ENCODE data around the gene KCNMA1. TPM values are rescaled to one million over a fixed set of nuclear protein-coding genes. Genes with fewer than 3 reads are reported as not detected.

Gene KCNMA1
- total RNA-seq, 1 donor = 106 TPM

GRCh38 chr10:77648472-77648871 is 10.9 kb upstream of the KCNMA1 start:
- TF ChIP-seq, protein P1, sequence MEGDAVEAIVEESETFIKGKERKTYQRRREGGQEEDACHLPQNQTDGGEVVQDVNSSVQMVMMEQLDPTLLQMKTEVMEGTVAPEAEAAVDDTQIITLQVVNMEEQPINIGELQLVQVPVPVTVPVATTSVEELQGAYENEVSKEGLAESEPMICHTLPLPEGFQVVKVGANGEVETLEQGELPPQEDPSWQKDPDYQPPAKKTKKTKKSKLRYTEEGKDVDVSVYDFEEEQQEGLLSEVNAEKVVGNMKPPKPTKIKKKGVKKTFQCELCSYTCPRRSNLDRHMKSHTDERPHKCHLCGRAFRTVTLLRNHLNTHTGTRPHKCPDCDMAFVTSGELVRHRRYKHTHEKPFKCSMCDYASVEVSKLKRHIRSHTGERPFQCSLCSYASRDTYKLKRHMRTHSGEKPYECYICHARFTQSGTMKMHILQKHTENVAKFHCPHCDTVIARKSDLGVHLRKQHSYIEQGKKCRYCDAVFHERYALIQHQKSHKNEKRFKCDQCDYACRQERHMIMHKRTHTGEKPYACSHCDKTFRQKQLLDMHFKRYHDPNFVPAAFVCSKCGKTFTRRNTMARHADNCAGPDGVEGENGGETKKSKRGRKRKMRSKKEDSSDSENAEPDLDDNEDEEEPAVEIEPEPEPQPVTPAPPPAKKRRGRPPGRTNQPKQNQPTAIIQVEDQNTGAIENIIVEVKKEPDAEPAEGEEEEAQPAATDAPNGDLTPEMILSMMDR (IDR thresholded peaks at IDR 0.05; ENCODE audit: insufficient read depth, low read length) = no peak
- no peak for DNase-seq (ENCODE audit: low read depth)
- no peak overlapping the region for H3K4me3 ChIP-seq (ENCODE audit: low read depth, low read length)

DNA sequence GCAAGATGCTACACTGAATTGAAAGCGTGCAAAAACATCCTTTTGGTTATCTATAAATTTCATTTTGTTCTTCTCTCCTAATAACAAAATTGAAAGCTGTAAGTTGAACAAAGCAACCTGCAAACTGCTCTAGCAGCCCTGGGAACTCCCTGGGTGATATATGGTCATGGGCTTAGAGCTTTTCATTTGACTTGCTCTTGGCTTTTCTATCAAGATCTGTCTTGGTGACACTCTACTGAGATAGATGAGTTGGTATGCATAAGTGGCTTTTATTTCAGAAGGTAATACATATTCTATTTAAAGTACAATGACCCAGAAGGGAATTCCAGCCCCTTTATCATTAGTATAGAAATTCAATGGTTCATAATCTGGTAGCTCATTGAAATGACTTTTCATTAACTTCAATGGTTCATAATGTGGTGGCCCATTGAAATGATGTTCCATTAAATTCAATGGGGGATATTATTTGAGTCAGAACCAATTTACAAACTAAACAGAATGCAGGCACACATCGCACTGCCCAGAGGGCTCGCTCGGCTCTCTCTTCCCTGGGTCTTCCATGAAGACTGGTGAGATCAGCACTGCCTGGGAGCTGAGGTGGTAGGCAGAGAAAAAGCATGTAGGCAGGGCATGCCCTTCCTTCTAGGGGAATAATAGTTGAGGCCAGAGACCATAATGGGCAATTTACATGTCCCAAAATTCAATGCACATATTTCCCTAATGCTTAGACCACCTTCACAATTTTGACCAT is 10.1 kb upstream of the KCNMA1 start:
- DNase-seq (ENCODE audit: low read depth) = no peak
- no peak overlapping the region for H3K4me3 ChIP-seq (ENCODE audit: low read depth, low read length)
- TF ChIP-seq, protein P1 (IDR thresholded peaks at IDR 0.05; ENCODE audit: insufficient read depth, low read length) = no peak

DNA sequence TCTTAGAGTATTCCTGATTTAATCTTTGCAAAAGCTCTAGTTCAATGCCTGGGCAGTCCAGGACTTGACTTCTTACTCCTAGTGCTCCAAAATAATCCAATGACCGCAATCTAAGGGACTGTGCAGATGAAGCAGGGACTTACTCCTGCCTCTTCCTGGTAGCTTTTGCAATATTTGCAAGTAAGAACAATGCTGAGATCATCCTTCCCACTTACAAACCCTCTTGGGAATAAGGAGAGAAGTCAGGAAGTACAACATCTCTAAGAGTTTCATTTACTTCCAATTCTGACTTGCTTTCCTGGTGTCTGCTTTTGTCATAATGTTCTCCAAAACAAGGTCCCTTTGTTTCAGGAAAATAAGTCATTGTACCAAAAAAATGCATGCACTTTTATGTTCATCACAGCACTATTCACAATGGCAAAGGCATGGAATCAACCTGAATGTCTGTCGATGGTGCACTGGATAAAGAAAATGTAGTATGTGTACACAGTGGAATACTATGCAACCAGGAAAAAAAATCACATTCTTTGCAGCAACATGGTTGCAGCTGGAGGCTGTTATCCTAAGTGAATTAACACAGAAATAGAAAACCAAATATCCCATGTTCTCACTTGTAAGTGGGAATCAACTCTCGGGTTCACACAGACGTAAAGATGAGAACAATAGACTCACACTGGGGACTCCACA is 7.1 kb upstream of the KCNMA1 start:
- no peak overlapping the region for H3K4me3 ChIP-seq (ENCODE audit: low read depth, low read length)
- DNase-seq (ENCODE audit: low read depth) = no peak
- TF ChIP-seq, protein P1 (IDR thresholded peaks at IDR 0.05; ENCODE audit: insufficient read depth, low read length) = no peak

- TF ChIP-seq, protein P1 (IDR thresholded peaks at IDR 0.05; ENCODE audit: insufficient read depth, low read length) = peak; percentile 56
- no peak overlapping the region for H3K4me3 ChIP-seq (ENCODE audit: low read depth, low read length)
- peak; percentile 78 for DNase-seq (ENCODE audit: low read depth)
Observed at GRCh38 chr10:77643795-77644468, 6.3 kb upstream of the KCNMA1 start.

DNA sequence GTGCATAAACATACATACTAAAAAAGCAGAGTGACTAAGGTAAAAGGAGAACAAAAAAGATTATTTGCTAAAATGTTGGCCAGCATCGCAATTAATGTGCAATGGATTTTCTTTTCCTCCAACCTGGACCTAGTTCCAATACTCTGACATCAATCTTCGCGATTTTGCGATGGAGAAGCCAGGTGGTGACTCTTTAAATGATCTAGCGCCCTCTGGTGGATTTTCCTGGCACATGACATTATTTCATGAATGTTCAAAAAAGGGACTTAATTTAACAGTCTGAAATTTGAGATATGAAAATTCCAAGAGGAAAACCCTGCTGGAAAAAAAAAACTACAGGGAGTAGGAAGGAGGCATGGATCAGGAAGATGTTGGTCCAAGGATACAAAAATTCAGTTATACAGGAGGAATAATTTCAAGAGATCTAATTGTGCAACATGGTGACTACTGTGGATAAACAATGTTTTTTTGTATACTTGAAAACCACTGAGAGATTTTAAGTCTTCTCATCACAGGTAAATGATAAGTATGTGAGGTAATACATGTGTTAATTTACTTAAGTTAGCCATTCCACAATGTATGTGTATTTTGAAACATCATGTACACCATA is 4.3 kb upstream of the KCNMA1 start:
- DNase-seq (ENCODE audit: low read depth) = peak; percentile 92
- TF ChIP-seq, protein P1 (IDR thresholded peaks at IDR 0.05; ENCODE audit: insufficient read depth, low read length) = peak; percentile 72
- H3K4me3 ChIP-seq (ENCODE audit: low read depth, low read length) = no peak overlapping the region

GRCh38 chr10:77641344-77641743 is 3.7 kb upstream of the KCNMA1 start:
- TF ChIP-seq, protein P1 (IDR thresholded peaks at IDR 0.05; ENCODE audit: insufficient read depth, low read length) = no peak
- H3K4me3 ChIP-seq (ENCODE audit: low read depth, low read length) = no peak overlapping the region
- no peak for DNase-seq (ENCODE audit: low read depth)
